Parathyroid adenoma (tissue), 2 donors: Measurements from ENCODE around the gene HSD17B14.
"Not testable (repeated sequence)": the region's sequence is repeated elsewhere in the genome, so short reads cannot be mapped to it uniquely, and the experiment has no call there.

Source experiments
- H2AFZ ChIP-seq: fragments of 300-600 bp; sonication (generic); one replicate; pipeline ENCODE4 v1.7.0; 2017; ENCODE audit warnings: antibody characterized with exemption, mild to moderate bottlenecking
- H3K27ac ChIP-seq: fragments of 300-600 bp; sonication (generic); one replicate; pipeline ENCODE4 v1.7.0; 2017
- H3K27me3 ChIP-seq: fragments of 300-600 bp; sonication (generic); one replicate; pipeline ENCODE4 v1.7.0; 2017; ENCODE audit warnings: low read length; ENCODE audit not compliant: control insufficient read depth, insufficient read depth
- H3K36me3 ChIP-seq: fragments of 300-600 bp; sonication (generic); one replicate; pipeline ENCODE4 v1.7.0; 2017; ENCODE audit warnings: low read length; ENCODE audit not compliant: control insufficient read depth, insufficient read depth
- H3K4me1 ChIP-seq: fragments of 300-600 bp; sonication (generic); one replicate; pipeline ENCODE4 v1.7.0; 2017; ENCODE audit warnings: control low read depth
- H3K4me2 ChIP-seq: fragments of 300-600 bp; sonication (generic); one replicate; pipeline ENCODE4 v1.7.0; 2017; ENCODE audit warnings: low read length
- H3K4me3 ChIP-seq: fragments of 300-600 bp; sonication (generic); one replicate; pipeline ENCODE4 v1.7.0; 2017; ENCODE audit warnings: low read depth, low read length
- H3K79me2 ChIP-seq: fragments of 300-600 bp; sonication (generic); one replicate; pipeline ENCODE4 v1.7.0; 2017; ENCODE audit warnings: control low read depth
- H3K9ac ChIP-seq: fragments of 300-600 bp; sonication (generic); one replicate; pipeline ENCODE4 v1.7.0; 2017; ENCODE audit warnings: mild to moderate bottlenecking
- H3K9me3 ChIP-seq: fragments of 300-600 bp; sonication (generic); one replicate; pipeline ENCODE4 v1.7.0; 2017; ENCODE audit warnings: low read length; ENCODE audit not compliant: control insufficient read depth
- TF ChIP-seq, protein P1 (sequence below): fragments of 300-600 bp; sonication (generic); IDR thresholded peaks from one replicate; pipeline ENCODE4 v1.7.0; 2017; ENCODE audit warnings: antibody characterized with exemption, mild to moderate bottlenecking
- donor health status: primary hyperparathyroidism.

Gene HSD17B14

DNA sequence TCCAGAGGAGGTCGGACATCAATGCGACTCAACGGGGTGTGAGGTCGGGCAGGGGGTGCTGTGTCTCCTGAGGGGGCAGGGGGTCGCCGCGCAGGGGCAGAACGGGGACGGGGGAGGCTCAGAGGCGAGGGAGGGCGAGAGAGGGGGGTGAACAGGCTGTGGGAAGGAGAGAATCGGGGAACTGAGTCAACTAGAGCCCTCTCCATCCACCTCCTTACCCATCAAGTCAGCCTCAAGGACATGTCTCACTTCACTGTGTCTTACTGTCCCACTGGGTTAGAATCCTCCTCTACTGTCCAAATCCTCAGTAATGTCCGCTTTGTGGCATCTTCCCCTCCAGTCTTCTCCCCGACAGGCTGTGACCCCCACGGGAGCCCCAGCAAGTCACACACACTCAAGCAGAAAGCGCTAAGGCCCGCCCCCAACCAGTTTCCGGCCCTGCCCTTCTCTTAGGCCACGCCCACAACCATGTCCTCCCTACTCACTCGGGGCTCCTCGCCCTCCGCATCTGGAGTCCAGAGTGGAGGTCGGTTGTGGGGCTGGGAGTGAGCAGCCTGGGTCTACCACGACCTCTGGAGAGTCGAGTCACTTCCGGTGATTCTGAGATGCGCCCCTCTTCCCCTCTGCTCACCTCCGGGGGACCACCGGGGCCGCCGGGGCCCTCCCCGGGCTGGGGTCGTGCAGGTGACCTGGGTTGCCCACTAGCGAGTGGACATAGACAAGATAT is 22.9 kb upstream of the HSD17B14 start:
- H3K9me3 ChIP-seq: no peaks in the 10 kb centered on the region
- no peaks in the 10 kb centered on the region for H3K27me3 ChIP-seq
- H3K4me3 ChIP-seq: peak overlapping the region; percentile 32
- TF ChIP-seq, protein P1, sequence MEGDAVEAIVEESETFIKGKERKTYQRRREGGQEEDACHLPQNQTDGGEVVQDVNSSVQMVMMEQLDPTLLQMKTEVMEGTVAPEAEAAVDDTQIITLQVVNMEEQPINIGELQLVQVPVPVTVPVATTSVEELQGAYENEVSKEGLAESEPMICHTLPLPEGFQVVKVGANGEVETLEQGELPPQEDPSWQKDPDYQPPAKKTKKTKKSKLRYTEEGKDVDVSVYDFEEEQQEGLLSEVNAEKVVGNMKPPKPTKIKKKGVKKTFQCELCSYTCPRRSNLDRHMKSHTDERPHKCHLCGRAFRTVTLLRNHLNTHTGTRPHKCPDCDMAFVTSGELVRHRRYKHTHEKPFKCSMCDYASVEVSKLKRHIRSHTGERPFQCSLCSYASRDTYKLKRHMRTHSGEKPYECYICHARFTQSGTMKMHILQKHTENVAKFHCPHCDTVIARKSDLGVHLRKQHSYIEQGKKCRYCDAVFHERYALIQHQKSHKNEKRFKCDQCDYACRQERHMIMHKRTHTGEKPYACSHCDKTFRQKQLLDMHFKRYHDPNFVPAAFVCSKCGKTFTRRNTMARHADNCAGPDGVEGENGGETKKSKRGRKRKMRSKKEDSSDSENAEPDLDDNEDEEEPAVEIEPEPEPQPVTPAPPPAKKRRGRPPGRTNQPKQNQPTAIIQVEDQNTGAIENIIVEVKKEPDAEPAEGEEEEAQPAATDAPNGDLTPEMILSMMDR: no peak
- H3K36me3 ChIP-seq: no peaks in the 10 kb centered on the region
- H3K4me1 ChIP-seq: no peaks in the 10 kb centered on the region
- H3K4me2 ChIP-seq: peak overlapping the region; percentile 69
- no peak overlapping the region for H3K27ac ChIP-seq
- H3K79me2 ChIP-seq: no peaks in the 10 kb centered on the region
- peak overlapping the region; percentile 11 for H2AFZ ChIP-seq
- H3K9ac ChIP-seq: no peak overlapping the region

DNA sequence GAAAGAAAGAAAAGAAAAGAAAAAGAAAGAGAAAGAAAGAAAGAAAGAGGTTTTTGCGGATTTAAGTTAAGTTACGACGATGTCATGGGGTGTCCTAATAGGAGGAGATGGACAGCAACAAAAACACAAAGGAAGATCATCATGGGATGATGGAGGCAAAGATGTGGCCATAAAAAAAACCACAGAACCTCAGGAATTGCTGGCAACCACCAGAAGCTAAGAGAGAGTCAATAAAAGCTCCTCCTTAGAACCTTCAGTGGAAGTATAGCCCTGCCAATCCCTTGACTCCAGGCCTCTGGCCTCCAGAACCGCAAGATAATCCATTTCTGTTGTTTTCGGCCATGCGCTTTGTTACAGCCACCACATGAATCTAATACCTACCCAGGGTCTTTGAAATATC is 20.6 kb upstream of the HSD17B14 start:
- no peak overlapping the region for H3K9ac ChIP-seq
- H3K36me3 ChIP-seq: no peaks in the 10 kb centered on the region
- H3K4me3 ChIP-seq: no peak overlapping the region
- no peaks in the 10 kb centered on the region for H3K79me2 ChIP-seq
- no peaks in the 10 kb centered on the region for H3K9me3 ChIP-seq
- H3K4me1 ChIP-seq: no peaks in the 10 kb centered on the region
- H3K27me3 ChIP-seq: no peaks in the 10 kb centered on the region
- no peak overlapping the region for H3K27ac ChIP-seq
- TF ChIP-seq, protein P1: no peak
- no peak overlapping the region for H3K4me2 ChIP-seq
- no peak overlapping the region for H2AFZ ChIP-seq

DNA sequence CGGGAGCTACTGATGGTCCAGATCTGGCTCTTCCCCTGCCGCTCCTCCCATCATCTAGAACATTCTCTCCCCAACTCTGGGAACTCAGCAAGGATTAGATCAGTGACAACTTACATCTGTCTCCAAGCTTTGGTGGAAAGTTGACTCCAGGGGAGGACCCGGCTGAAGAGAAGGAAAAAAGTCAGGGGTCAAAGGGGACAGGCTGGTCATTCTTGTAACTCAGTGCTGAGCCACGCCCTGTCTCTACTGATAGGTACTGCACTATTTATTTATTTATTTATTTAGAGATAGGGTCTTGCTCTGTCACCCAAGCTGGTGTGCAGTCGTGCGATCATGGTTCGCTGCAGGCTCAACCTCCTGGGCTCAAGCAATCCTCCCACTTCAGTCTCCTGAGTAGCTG is 17.8 kb upstream of the HSD17B14 start:
- Histone ChIP-seq H3K9ac (no peak overlapping the region), H3K9me3 (no peaks in the 10 kb centered on the region), H3K36me3 (no peaks in the 10 kb centered on the region), H3K27ac (no peak overlapping the region), H2AFZ (no peak overlapping the region), H3K4me2 (no peak overlapping the region), H3K27me3 (no peaks in the 10 kb centered on the region), H3K4me1 (no peaks in the 10 kb centered on the region), H3K4me3 (no peak overlapping the region), H3K79me2 (no peaks in the 10 kb centered on the region)
- TF ChIP-seq, protein P1: no peak

DNA sequence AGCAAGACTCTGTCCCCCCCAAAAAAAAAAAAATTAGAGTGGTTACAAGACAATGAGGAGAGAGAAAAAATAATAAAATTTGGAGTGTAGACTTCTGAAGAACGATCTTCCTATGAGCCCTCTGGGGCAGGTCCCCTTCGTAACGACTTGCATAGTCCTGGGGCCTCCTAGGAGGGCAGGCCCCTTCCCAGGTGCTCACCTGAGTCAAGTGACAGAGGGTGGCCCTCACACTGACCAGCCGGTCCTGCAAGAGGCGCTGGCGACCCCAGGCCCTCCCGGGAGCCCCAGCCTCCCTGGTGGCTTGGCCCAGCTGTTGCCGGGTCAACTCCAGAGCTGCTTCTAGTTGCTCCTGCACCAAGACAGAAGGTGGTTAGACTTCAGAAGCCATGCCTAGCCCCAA is 17.2 kb upstream of the HSD17B14 start:
- TF ChIP-seq, protein P1: no peak
- Histone ChIP-seq H3K79me2 (no peaks in the 10 kb centered on the region), H3K4me3 (no peak overlapping the region)

DNA sequence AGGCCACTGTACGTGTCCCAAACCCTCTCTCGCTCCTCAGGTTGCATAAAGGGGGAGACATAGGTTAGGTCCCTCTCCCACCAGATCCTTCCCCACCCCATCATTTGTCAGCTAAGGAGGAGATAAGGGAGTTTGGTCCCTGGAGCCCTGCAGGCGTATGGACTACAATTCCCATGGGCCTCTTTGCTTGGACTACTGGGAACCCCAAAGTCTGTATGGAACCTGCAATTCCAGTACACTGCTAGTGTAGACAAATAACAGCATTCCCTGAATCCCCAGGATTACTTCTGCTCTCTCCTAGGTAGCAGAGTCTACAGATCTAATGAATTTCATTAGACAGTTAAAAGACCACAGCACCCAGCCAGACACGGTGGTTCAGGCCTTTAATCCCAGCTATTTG is 16.0 kb upstream of the HSD17B14 start:
- TF ChIP-seq, protein P1: no peak
- no peak overlapping the region for H3K4me3 ChIP-seq
- H3K27ac ChIP-seq: no peak overlapping the region
- H3K4me1 ChIP-seq: no peaks in the 10 kb centered on the region
- H3K9ac ChIP-seq: no peak overlapping the region
- no peak overlapping the region for H3K4me2 ChIP-seq
- H3K9me3 ChIP-seq: no peaks in the 10 kb centered on the region
- H3K36me3 ChIP-seq: no peaks in the 10 kb centered on the region
- no peaks in the 10 kb centered on the region for H3K27me3 ChIP-seq
- H2AFZ ChIP-seq: no peak overlapping the region
- no peaks in the 10 kb centered on the region for H3K79me2 ChIP-seq

More for the DNA sequence above, 17.2 kb upstream of the HSD17B14 start:
- no peak overlapping the region for H3K4me2 ChIP-seq
- no peaks in the 10 kb centered on the region for H3K36me3 ChIP-seq
- no peaks in the 10 kb centered on the region for H3K9me3 ChIP-seq
- no peaks in the 10 kb centered on the region for H3K4me1 ChIP-seq
- no peak overlapping the region for H2AFZ ChIP-seq
- H3K27me3 ChIP-seq: no peaks in the 10 kb centered on the region
- no peak overlapping the region for H3K27ac ChIP-seq
- H3K9ac ChIP-seq: no peak overlapping the region

DNA sequence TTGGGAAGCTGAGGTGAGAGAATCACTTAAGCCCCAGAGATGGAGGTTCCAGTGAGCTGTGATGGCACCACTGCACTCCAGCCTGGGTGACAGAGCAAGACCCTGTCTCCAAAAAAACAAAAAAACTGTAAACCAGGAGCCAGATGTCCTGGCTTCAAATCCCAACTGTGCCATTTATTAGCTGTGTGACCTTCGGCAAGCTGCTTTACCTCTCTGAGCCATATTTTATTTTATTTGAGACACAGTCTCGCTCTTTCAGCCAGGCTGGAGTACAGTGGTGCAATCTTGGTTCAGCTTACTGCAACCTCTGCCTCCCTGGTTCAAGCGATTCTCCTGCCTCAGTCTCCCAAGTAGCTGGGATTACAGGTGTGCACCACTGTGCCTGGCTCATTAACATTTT is 10.4 kb upstream of the HSD17B14 start:
- not testable (repeated sequence) for H3K79me2 ChIP-seq, H3K4me1 ChIP-seq, H3K9me3 ChIP-seq, H3K27ac ChIP-seq, H3K4me2 ChIP-seq, H3K27me3 ChIP-seq, H3K36me3 ChIP-seq, H2AFZ ChIP-seq, H3K9ac ChIP-seq, H3K4me3 ChIP-seq
